Activated CD8-positive, alpha-beta T cell treated with anti-CD3 and anti-CD28 coated beads for 36 hours (primary cell): Measurements from ENCODE around the gene PSMC3IP. TPM values are rescaled to one million over a fixed set of nuclear protein-coding genes. Genes with fewer than 3 reads are reported as not detected.
"Not testable (repeated sequence)": the region's sequence is repeated elsewhere in the genome, so short reads cannot be mapped to it uniquely, and the experiment has no call there.

ENCODE experiments used
- ATAC-seq: fragments of 200-7000 bp; cut with Tn5 transposase; one replicate; pipeline ENCODE4 v1.10.0; 2021; ENCODE audit warnings: mild to moderate bottlenecking, moderate library complexity
- CTCF ChIA-PET: fragments of 350-600 bp; sonication (Branson Sonifier 250); formaldehyde crosslinking; loops from one replicate; lab custom pipeline; 2021; ENCODE audit warnings: antibody characterized with exemption; lab: Charles Lee
- POLR2A ChIA-PET: fragments of 350-600 bp; sonication (Branson Sonifier 250); formaldehyde crosslinking; loops from one replicate; lab custom pipeline; 2021; ENCODE audit warnings: antibody characterized with exemption; lab: Charles Lee
- DNase-seq: peaks from one replicate; pipeline ENCODE4 v3.0.0-alpha.2; 2020
- H3K27ac Mint-ChIP-seq: one replicate; pipeline ENCODE4 v1.8.0; 2021; ENCODE audit warnings: mild to moderate bottlenecking, mixed read lengths
- H3K27me3 Mint-ChIP-seq: one replicate; pipeline ENCODE4 v1.8.0; 2021; ENCODE audit warnings: mixed read lengths
- H3K36me3 Mint-ChIP-seq: one replicate; pipeline ENCODE4 v1.8.0; 2021; ENCODE audit warnings: low read depth, mixed read lengths
- H3K4me1 Mint-ChIP-seq: one replicate; pipeline ENCODE4 v1.8.0; 2021; ENCODE audit warnings: low read depth, mixed read lengths
- H3K4me3 Mint-ChIP-seq: one replicate; pipeline ENCODE4 v1.8.0; 2021; ENCODE audit warnings: mild to moderate bottlenecking, moderate library complexity, mixed read lengths
- H3K9me3 Mint-ChIP-seq: one replicate; pipeline ENCODE4 v1.8.0; 2021; ENCODE audit warnings: mixed read lengths
- CTCF ChIP-seq: fragments of 200-600 bp; IDR thresholded peaks from one replicate; pipeline ENCODE4 v1.8.0; 2022; ENCODE audit warnings: antibody characterized with exemption, mild to moderate bottlenecking
- intact Hi-C: fragments of 100-400 bp; cut with micrococcal nuclease; formaldehyde crosslinking; loops from one replicate; pipeline ENCODE4 v1.10.0; 2022
- total RNA-seq, 2 experiments: library from RNA; stranded (reverse); gene quantifications; one replicate each; pipeline ENCODE4 v1.2.3, GENCODE V29; 2021

Gene PSMC3IP
- total RNA-seq, 2 experiments from 2014 or later, result 18.1 to 21.4 TPM

- intact Hi-C loops, result no loop called here
- H3K9me3 Mint-ChIP-seq, result no peaks in the 10 kb centered on the region
- ChIA-PET POLR2A (interaction anchor here (0.8 to 2.3 kb wide), 5 partner anchors 11 to 54 kb away, joined by 3 to 12 read pairs (median 4); no protein-coding TSS in a partner anchor), CTCF (interaction anchor here (0.7 to 1.8 kb wide), 9 partner anchors 10 to 256 kb away, joined by 3 to 6 read pairs (median 3); no protein-coding TSS in a partner anchor)
- no peak for TF ChIP-seq CTCF
- ATAC-seq (peak; percentile 94), DNase-seq (peak; percentile 90)
- peaks cover 3% of the 10 kb centered on the region for H3K36me3 Mint-ChIP-seq
- H3K27ac Mint-ChIP-seq, result peak overlapping the region; percentile 85
- H3K27me3 Mint-ChIP-seq, result no peaks in the 10 kb centered on the region
- H3K4me1 Mint-ChIP-seq, result peaks cover 12% of the 10 kb centered on the region
- H3K4me3 Mint-ChIP-seq, result peak overlapping the region; percentile 91
These were observed 23.0 kb downstream of the PSMC3IP start for GRCh38 chr17:42554250-42555121.

GRCh38 chr17:42553866-42554249 lies 23.7 kb downstream of the PSMC3IP start:
- TF ChIP-seq CTCF, result no peak
- H3K4me1 Mint-ChIP-seq, result peaks cover 18% of the 10 kb centered on the region
- POLR2A ChIA-PET, result interaction anchor here (0.8 to 2.3 kb wide), 4 partner anchors 10 to 54 kb away, joined by 3 to 12 read pairs (median 4); no protein-coding TSS in a partner anchor
- H3K4me3 Mint-ChIP-seq, result peak overlapping the region; percentile 91
- peak overlapping the region; percentile 85 for H3K27ac Mint-ChIP-seq
- ATAC-seq, result peak; percentile 20
- peaks cover 3% of the 10 kb centered on the region for H3K36me3 Mint-ChIP-seq
- intact Hi-C loops, result no loop called here
- DNase-seq, result peak; percentile 45
- CTCF ChIA-PET, result interaction anchor here (0.7 to 1.8 kb wide), 7 partner anchors 12 to 256 kb away, joined by 3 to 6 read pairs (median 3); no protein-coding TSS in a partner anchor
- H3K9me3 Mint-ChIP-seq, result no peaks in the 10 kb centered on the region
- H3K27me3 Mint-ChIP-seq, result no peaks in the 10 kb centered on the region

- intact Hi-C loops, result no loop called here
- H3K36me3 Mint-ChIP-seq, result peaks cover 3% of the 10 kb centered on the region
- DNase-seq (no peak), ATAC-seq (no peak)
- no peaks in the 10 kb centered on the region for H3K27me3 Mint-ChIP-seq
- ChIA-PET POLR2A (interaction anchor here (0.5 to 2.3 kb wide), 4 partner anchors 12 to 590 kb away, joined by 3 to 12 read pairs (median 4); no protein-coding TSS in a partner anchor), CTCF (interaction anchor here (0.9 to 1.8 kb wide), 5 partner anchors 11 to 112 kb away, joined by 3 to 6 read pairs (median 4); no protein-coding TSS in a partner anchor)
- no peak for TF ChIP-seq CTCF
- H3K4me3 Mint-ChIP-seq, result peak overlapping the region; percentile 91
- H3K9me3 Mint-ChIP-seq, result no peaks in the 10 kb centered on the region
- H3K27ac Mint-ChIP-seq, result peak overlapping the region; percentile 20
- peaks cover 20% of the 10 kb centered on the region for H3K4me1 Mint-ChIP-seq
These were observed 24.2 kb downstream of the PSMC3IP start for GRCh38 chr17:42553161-42553818.

- H3K27ac Mint-ChIP-seq, result peak within 1 kb of the TSS; percentile 85
- DNase-seq, H3K27me3 Mint-ChIP-seq, intact Hi-C loops, ATAC-seq, H3K36me3 Mint-ChIP-seq, H3K9me3 Mint-ChIP-seq: not testable (repeated sequence)
- peak within 1 kb of the TSS; percentile 91 for H3K4me3 Mint-ChIP-seq
- POLR2A ChIA-PET, result interaction anchor here (0.5 kb wide), 1 partner anchor 590 kb away, joined by 3 read pairs; no protein-coding TSS in a partner anchor
- CTCF ChIA-PET, result interaction anchor here (1.0 kb wide), 1 partner anchor 111 kb away, joined by 3 read pairs; no protein-coding TSS in a partner anchor
- H3K4me1 Mint-ChIP-seq, result peaks cover 22% of the 10 kb centered on the region
These were observed 24.8 kb downstream of the PSMC3IP start, which contains the start of gene HSD17B1 for GRCh38 chr17:42552736-42553135. Gene HSD17B1 (plus strand): TSS chr17:42552923. CDS start chr17:42552934, 11 bp downstream.
